ENCODE data around the gene PLEKHA6.

DNA sequence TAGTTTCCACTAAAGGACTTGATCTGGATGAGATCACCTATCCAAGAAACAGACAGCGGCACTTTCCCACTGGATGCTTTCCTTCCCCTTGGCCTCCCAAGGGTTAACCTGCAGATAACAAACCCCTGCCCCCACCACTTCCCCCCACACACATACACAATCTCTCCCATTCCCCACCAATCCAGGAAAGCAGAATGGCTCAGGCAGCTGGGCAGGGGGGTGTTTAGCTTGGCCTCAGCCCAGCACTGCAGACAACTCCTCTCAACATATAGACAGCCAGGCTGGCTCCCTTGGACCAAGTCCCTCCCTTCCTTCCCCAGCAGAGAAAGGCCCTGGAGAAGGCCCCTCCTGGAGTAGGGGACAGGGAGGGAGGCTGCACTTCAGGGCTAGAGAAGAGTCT is 24.6 kb downstream of the PLEKHA6 start:
- TF ChIP-seq, protein P1, sequence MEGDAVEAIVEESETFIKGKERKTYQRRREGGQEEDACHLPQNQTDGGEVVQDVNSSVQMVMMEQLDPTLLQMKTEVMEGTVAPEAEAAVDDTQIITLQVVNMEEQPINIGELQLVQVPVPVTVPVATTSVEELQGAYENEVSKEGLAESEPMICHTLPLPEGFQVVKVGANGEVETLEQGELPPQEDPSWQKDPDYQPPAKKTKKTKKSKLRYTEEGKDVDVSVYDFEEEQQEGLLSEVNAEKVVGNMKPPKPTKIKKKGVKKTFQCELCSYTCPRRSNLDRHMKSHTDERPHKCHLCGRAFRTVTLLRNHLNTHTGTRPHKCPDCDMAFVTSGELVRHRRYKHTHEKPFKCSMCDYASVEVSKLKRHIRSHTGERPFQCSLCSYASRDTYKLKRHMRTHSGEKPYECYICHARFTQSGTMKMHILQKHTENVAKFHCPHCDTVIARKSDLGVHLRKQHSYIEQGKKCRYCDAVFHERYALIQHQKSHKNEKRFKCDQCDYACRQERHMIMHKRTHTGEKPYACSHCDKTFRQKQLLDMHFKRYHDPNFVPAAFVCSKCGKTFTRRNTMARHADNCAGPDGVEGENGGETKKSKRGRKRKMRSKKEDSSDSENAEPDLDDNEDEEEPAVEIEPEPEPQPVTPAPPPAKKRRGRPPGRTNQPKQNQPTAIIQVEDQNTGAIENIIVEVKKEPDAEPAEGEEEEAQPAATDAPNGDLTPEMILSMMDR (IDR thresholded peaks at IDR 0.05) = no peak
- no peak for TF ChIP-seq POLR2A (IDR thresholded peaks at IDR 0.05)
- no peak for TF ChIP-seq POLR2AphosphoS5 (IDR thresholded peaks at IDR 0.05)
